Lower leg skin (tissue), 4 donors: Measurements from ENCODE around the gene B3GAT2. TPM values are rescaled to one million over a fixed set of nuclear protein-coding genes. Genes with fewer than 3 reads are reported as not detected.

ENCODE experiments used
- DNase-seq, 2 donors: peaks; one replicate each; pipeline ENCODE4 v3.0.0-alpha.2; 2019; ENCODE audit warnings: low spot score in 2 of 2
- H3K4me3 ChIP-seq: fragments of 200-600 bp; sonication (generic); 2 replicates; pipeline ENCODE4 v1.5.1; 2017; ENCODE audit warnings: mild to moderate bottlenecking, low read depth; ENCODE audit not compliant: poor library complexity, severe bottlenecking
- CTCF ChIP-seq, 3 donors: fragments of 450-650 bp; IDR thresholded peaks; one replicate each; pipeline ENCODE4 v1.5.1; 2016; ENCODE audit warnings: antibody characterized with exemption in 3 of 3, mild to moderate bottlenecking in 3 of 3, moderate library complexity in 2 of 3
- POLR2A ChIP-seq, 2 donors: fragments of 450-650 bp; IDR thresholded peaks; one replicate each; pipeline ENCODE4 v1.6.1; 2016 to 2017; ENCODE audit warnings: antibody characterized with exemption in 2 of 2, mild to moderate bottlenecking in 1 of 2, moderate library complexity in 1 of 2
- WGBS, 2 donors: methylation state at CpG; one replicate each; pipeline ENCODE4 v1.1.5; 2018; 5-methylcytosine and 5-hydroxymethylcytosine counted together
- intact Hi-C: fragments of 100-400 bp; cut with DNase I; formaldehyde crosslinking; loops from one replicate; pipeline ENCODE4 v1.15.0; 2023; ENCODE audit warnings: low total_unique reads
- total RNA-seq, 4 donors: library from RNA; depleted of rRNA; stranded (reverse); fragments of >200 nt; gene quantifications; one replicate each; pipeline ENCODE4 v1.1.0, GENCODE V29; 2016

B3GAT2 gene
- total RNA-seq, 4 donors from 2014 or later: not detected

GRCh38 chr6:70889270-70889669 lies 67.6 kb downstream of the B3GAT2 start:
- H3K4me3 ChIP-seq: no peak overlapping the region
- WGBS, 2 donors: 70 to 81% methylated on average over 7 of the region's 7 CpGs
- intact Hi-C loops: loop anchor here (5.0 kb wide), 1 partner anchor 182 kb away; no protein-coding TSS in a partner anchor
- TF ChIP-seq POLR2A (IDR thresholded peaks at IDR 0.05): no peak
- no peak for TF ChIP-seq CTCF (IDR thresholded peaks at IDR 0.05)
- DNase-seq: no peak

GRCh38 chr6:70886661-70887060 lies 70.2 kb downstream of the B3GAT2 start:
- H3K4me3 ChIP-seq: no peak overlapping the region
- intact Hi-C loops: loop anchor here (5.0 kb wide), 1 partner anchor 179 kb away; no protein-coding TSS in a partner anchor
- 94 to 95% methylated on average over 2 of the region's 2 CpGs for WGBS, 2 donors
- no peak for DNase-seq
- no peak for TF ChIP-seq POLR2A (IDR thresholded peaks at IDR 0.05)
- no peak for TF ChIP-seq CTCF (IDR thresholded peaks at IDR 0.05)

GRCh38 chr6:70886071-70886470 lies 70.8 kb downstream of the B3GAT2 start:
- DNase-seq: no peak
- no peak for TF ChIP-seq CTCF (IDR thresholded peaks at IDR 0.05)
- TF ChIP-seq POLR2A (IDR thresholded peaks at IDR 0.05): no peak
- WGBS, 2 donors: 91 to 93% methylated on average over 2 of the region's 2 CpGs
- H3K4me3 ChIP-seq: no peak overlapping the region
- intact Hi-C loops: loop anchor here (5.0 kb wide), 1 partner anchor 179 kb away; no protein-coding TSS in a partner anchor

- 42 to 44% methylated on average over 17 of the region's 17 CpGs for WGBS, 2 donors
- DNase-seq: peak; percentile 47 to 87
These were observed 72.5 kb downstream of the B3GAT2 start for GRCh38 chr6:70884074-70884983.

GRCh38 chr6:70879496-70879895 lies 77.4 kb downstream of the B3GAT2 start:
- DNase-seq: no peak
- no peak overlapping the region for H3K4me3 ChIP-seq
- TF ChIP-seq CTCF (IDR thresholded peaks at IDR 0.05) (no peak), POLR2A (IDR thresholded peaks at IDR 0.05) (no peak)
- intact Hi-C loops: no loop called here
- WGBS, 2 donors: 75 to 82% methylated on average over 5 of the region's 5 CpGs

More at GRCh38 chr6:70884074-70884983, 72.5 kb downstream of the B3GAT2 start:
- no peak overlapping the region for H3K4me3 ChIP-seq
- intact Hi-C loops: no loop called here
- TF ChIP-seq CTCF (IDR thresholded peaks at IDR 0.05) (peak in 1 of 3 donors; percentile 45), POLR2A (IDR thresholded peaks at IDR 0.05) (no peak)
